DND-41 (cell line): Measurements from ENCODE around the gene VPS51.

ENCODE experiments used
- EZH2 ChIP-seq: IDR thresholded peaks from 3 replicates; pipeline ENCODE4 v1.6.1; 2012; ENCODE audit warnings: borderline replicate concordance, low read depth, mild to moderate bottlenecking, moderate library complexity, low read length, inconsistent platforms; ENCODE audit not compliant: severe bottlenecking
- TF ChIP-seq, protein P1 (sequence below): IDR thresholded peaks from 2 replicates; pipeline ENCODE4 v1.5.1; 2012; ENCODE audit warnings: borderline replicate concordance, low read length, moderate library complexity, mild to moderate bottlenecking; ENCODE audit not compliant: poor library complexity, severe bottlenecking; ENCODE audit errors: extremely low read depth

DNA sequence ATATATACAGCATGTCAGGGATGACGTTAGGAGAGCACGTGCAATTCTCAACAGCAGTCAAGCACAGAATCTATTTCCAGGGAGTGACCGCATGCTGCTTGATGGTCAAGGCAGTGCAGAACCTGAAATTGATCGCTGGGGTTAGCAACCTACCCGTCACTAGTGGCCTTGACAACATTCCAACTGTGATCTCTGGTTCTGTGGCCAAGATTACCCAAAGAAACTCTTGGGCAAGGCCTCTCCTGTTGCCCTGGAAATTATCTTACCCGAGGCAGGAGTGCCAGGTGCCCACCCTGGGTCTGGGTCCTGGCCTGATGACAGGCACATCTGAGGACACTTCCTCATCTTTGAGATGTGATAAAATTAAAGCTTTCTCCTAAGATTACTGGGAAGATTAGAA is 17.8 kb downstream of the VPS51 start:
- no peak for TF ChIP-seq EZH2
- TF ChIP-seq, protein P1, sequence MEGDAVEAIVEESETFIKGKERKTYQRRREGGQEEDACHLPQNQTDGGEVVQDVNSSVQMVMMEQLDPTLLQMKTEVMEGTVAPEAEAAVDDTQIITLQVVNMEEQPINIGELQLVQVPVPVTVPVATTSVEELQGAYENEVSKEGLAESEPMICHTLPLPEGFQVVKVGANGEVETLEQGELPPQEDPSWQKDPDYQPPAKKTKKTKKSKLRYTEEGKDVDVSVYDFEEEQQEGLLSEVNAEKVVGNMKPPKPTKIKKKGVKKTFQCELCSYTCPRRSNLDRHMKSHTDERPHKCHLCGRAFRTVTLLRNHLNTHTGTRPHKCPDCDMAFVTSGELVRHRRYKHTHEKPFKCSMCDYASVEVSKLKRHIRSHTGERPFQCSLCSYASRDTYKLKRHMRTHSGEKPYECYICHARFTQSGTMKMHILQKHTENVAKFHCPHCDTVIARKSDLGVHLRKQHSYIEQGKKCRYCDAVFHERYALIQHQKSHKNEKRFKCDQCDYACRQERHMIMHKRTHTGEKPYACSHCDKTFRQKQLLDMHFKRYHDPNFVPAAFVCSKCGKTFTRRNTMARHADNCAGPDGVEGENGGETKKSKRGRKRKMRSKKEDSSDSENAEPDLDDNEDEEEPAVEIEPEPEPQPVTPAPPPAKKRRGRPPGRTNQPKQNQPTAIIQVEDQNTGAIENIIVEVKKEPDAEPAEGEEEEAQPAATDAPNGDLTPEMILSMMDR, result no peak
